HFFc6 (cell line): ENCODE measurements around the gene NECTIN4. TPM values are rescaled to one million over a fixed set of nuclear protein-coding genes. Genes with fewer than 3 reads are reported as not detected.
"Not testable (repeated sequence)": the region's sequence is repeated elsewhere in the genome, so short reads cannot be mapped to it uniquely, and the experiment has no call there.

ENCODE experiments used
- DNase-seq: peaks from one replicate; pipeline ENCODE4 v3.0.0-alpha.2; 2018
- H3K27ac Mint-ChIP-seq: 2 replicates; pipeline ENCODE4 v1.8.0; 2020; ENCODE audit warnings: mild to moderate bottlenecking, mixed read lengths
- H3K27me3 Mint-ChIP-seq: 2 replicates; pipeline ENCODE4 v1.8.0; 2021; ENCODE audit warnings: mild to moderate bottlenecking, moderate library complexity, mixed read lengths; ENCODE audit not compliant: insufficient read depth
- H3K36me3 Mint-ChIP-seq: 2 replicates; pipeline ENCODE4 v1.8.0; 2021; ENCODE audit warnings: low read depth, mixed read lengths
- H3K4me1 Mint-ChIP-seq: 2 replicates; pipeline ENCODE4 v1.8.0; 2020; ENCODE audit warnings: low read depth, mixed read lengths
- H3K4me3 Mint-ChIP-seq: 2 replicates; pipeline ENCODE4 v1.8.0; 2020; ENCODE audit warnings: mild to moderate bottlenecking, moderate library complexity, mixed read lengths
- H3K9me3 Mint-ChIP-seq: 2 replicates; pipeline ENCODE4 v1.8.0; 2020; ENCODE audit warnings: mild to moderate bottlenecking, mixed read lengths
- total RNA-seq, 6 experiments: library from RNA; stranded (reverse); fragmentation: NEBNext Ultra II Directional; extraction: Animal tissue kit (Norgen Biotek cat#: 25700); gene quantifications; 2 replicates in 1 of 6; 3 replicates in 5 of 6; pipeline ENCODE4 v1.2.3, GENCODE V29; 2021
- TF ChIP-seq, protein P1 (sequence below): fragments of 200-600 bp; sonication (generic); IDR thresholded peaks from 2 replicates; pipeline ENCODE4 v1.5.0; 2021; ENCODE audit warnings: antibody characterized with exemption, mild to moderate bottlenecking

The NECTIN4 gene
- total RNA-seq, 6 experiments from 2014 or later, result 0.09 to 0.14 TPM; not detected in 4

DNA sequence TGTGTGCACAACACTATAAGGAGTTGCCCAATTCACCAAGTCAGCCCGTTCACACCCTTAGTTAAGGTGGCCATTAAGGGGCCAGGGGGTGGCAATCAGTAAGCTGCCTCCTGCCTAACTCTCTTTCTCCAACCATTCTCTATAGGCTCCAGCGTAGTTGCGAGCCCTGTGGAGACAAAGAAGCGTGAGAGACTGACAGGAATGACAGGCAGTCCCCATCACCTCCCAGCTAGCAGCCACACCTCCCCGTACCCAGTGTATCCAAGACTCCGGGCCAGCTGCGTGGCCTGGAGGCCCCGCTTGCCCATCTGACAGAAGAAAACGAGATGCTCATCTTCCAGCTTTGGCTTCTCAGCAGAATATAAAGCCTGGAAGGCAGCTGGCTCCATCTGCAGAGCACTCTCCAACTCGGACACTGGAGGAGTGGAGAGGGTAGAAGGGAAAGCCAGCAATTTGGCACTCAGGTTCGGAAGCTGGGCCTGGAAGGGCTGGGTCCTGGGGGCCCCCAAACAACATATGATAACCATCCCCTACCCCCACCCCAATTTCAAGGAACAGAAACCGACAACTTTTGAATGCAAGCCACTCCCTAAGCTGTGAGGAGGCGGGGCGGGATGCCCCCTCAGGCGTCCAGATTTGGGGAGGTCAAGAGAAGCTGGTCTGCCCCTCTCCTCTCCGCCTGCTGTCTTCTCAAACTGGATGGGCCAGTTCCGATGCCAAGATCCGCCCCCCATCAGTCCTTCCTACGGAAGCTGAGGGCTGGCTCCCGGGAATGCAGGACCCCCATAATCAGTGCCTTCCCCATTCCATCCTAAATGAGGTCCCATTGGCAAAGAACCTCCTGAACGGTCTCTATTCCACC, 51.5 kb downstream of the NECTIN4 start:
- Mint-ChIP-seq H3K27me3 (no peaks in the 10 kb centered on the region; the same call in 1 of the 2 replicates), H3K4me3 (no peak overlapping the region), H3K9me3 (no peaks in the 10 kb centered on the region), H3K36me3 (peaks cover 8% of the 10 kb centered on the region), H3K4me1 (peaks cover 9% of the 10 kb centered on the region), H3K27ac (no peak overlapping the region)
- TF ChIP-seq, protein P1, sequence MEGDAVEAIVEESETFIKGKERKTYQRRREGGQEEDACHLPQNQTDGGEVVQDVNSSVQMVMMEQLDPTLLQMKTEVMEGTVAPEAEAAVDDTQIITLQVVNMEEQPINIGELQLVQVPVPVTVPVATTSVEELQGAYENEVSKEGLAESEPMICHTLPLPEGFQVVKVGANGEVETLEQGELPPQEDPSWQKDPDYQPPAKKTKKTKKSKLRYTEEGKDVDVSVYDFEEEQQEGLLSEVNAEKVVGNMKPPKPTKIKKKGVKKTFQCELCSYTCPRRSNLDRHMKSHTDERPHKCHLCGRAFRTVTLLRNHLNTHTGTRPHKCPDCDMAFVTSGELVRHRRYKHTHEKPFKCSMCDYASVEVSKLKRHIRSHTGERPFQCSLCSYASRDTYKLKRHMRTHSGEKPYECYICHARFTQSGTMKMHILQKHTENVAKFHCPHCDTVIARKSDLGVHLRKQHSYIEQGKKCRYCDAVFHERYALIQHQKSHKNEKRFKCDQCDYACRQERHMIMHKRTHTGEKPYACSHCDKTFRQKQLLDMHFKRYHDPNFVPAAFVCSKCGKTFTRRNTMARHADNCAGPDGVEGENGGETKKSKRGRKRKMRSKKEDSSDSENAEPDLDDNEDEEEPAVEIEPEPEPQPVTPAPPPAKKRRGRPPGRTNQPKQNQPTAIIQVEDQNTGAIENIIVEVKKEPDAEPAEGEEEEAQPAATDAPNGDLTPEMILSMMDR, result no peak
- no peak for DNase-seq

DNA sequence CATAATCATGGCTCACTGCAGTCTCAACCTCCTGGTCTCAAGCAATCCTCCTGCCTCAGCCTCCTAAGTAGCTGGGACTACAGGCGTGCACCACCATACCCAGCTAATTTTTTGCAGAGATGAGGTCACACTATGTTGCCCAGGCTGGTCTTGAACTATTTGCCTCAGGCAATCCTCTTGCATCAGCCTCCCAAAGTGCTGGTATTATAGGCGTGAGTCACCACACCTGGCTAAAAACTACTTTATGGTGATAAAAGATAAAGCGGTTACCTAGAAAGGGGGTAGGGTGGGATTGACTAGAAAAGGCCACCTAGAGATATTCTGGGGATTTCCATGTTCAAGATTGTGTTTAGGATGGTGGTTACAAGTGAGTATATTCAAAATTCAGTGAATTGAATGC, 55.6 kb downstream of the NECTIN4 start:
- Mint-ChIP-seq H3K9me3 (no peaks in the 10 kb centered on the region), H3K27ac (no peak overlapping the region), H3K4me1 (peaks cover 10% of the 10 kb centered on the region), H3K27me3 (peaks cover 4% of the 10 kb centered on the region), H3K4me3 (no peak overlapping the region), H3K36me3 (no peaks in the 10 kb centered on the region)
- TF ChIP-seq, protein P1, result no peak
- no peak for DNase-seq

DNA sequence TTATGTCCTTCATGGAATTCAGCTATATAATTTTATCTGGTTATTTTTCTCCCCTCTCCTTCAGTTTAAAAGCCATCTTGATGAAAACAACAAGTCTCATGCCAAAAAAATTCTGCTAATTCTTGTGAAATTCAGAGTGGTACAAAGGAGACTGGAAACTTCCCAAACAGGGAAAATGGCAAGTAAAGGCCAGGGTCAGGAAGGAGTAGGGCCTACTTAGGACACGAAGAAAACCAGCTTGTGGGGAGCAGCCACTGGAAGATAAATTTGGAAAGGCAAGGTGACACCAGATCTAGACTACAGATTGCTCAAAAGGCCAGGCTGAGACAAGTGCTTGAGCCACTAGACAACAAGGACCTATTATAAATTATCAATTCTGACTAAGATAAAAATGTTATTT, 56.9 kb downstream of the NECTIN4 start:
- TF ChIP-seq, protein P1, result no peak
- no peaks in the 10 kb centered on the region for H3K36me3 Mint-ChIP-seq
- no peak overlapping the region for H3K27ac Mint-ChIP-seq
- H3K4me3 Mint-ChIP-seq, result no peak overlapping the region
- peaks cover 10% of the 10 kb centered on the region for H3K4me1 Mint-ChIP-seq
- DNase-seq, result no peak
- peaks cover 4% of the 10 kb centered on the region for H3K27me3 Mint-ChIP-seq
- H3K9me3 Mint-ChIP-seq, result no peaks in the 10 kb centered on the region

DNA sequence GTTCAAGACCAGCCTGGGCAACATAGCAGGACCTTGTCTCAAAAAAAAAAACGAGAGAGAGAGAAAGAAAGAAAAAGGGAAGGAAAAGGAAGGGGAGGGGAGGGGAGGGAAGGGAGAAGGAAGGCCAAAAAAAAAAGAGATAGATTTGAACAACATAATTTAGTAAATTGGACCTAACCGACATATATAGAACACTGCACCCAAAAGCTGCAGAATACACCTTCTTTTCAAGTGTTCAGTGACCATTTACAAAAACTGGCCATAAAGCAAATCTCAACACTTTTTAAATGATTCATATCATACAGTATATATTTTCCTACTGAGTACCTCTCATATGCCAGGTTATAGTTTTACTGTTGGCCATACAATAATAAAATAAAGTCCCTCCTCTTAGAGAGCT, 57.5 kb downstream of the NECTIN4 start:
- DNase-seq, result no peak
- Mint-ChIP-seq H3K27me3 (peaks cover 4% of the 10 kb centered on the region), H3K27ac (no peak overlapping the region), H3K36me3 (no peaks in the 10 kb centered on the region), H3K9me3 (no peaks in the 10 kb centered on the region), H3K4me3 (no peak overlapping the region), H3K4me1 (peaks cover 13% of the 10 kb centered on the region)
- TF ChIP-seq, protein P1, result no peak

DNA sequence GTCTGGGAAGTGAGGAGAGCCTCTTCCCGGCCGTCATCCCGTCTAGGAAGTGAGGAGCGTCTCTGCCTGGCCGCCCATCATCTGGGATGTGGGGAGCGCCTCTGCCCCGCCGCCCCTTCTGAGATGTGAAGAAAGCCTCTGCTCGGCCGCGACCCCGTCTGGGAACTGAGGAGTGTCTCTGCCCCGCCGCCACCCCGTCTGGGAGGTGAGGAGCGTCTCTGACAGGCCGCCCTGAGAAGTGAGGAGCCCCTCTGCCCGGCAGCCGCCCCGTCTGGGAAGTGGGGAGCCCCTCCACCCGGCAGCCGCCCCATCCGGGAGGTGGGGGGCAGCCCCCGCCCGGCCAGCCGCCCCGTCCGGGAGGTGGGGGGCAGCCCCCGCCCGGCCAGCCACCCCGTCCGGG, 59.9 kb downstream of the NECTIN4 start:
- not testable (repeated sequence) for H3K4me3 Mint-ChIP-seq, H3K9me3 Mint-ChIP-seq, H3K27me3 Mint-ChIP-seq, H3K27ac Mint-ChIP-seq, H3K36me3 Mint-ChIP-seq, DNase-seq
- peaks cover 26% of the 10 kb centered on the region for H3K4me1 Mint-ChIP-seq

DNA sequence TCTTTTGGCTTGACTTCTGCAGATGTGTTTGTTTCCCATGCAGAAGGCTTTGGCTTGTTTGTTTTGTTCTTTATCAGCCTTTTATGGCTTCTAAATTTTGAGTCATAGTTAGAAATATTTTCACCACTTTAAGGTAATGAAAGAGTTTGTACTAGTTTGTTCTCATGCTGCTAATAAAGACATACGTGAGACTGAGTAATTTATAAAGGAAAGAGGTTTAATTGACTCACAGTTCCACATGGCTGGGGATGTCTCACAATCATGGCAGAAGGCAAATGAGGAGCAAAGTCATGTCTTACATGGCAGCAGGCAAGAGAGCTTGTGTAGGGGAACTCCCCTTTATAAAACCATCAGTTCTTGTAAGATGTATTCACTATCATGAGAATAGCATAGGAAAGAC, 62.4 kb downstream of the NECTIN4 start:
- not testable (repeated sequence) for H3K27me3 Mint-ChIP-seq, H3K9me3 Mint-ChIP-seq, H3K4me3 Mint-ChIP-seq, H3K27ac Mint-ChIP-seq, H3K36me3 Mint-ChIP-seq, DNase-seq
- H3K4me1 Mint-ChIP-seq, result peaks cover 22% of the 10 kb centered on the region

DNA sequence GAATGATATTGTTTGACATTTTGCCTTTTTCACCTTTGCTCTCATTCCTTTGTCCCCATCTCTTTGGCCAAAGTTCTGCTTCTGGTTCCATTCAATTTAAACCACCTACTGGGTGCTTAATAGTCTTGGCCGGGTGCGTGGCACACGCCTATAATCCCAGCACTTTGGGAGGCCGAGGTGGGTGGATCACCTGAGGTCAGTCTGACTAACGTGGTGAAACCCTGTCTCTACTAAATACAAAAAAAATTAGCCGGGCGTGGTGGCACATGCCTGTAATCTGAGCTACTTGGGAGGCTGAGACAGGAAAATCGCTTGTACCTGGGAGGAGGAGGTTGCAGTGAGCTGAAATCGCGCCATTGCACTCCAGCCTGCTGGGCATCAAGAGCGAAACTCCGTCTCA, 66.9 kb downstream of the NECTIN4 start:
- not testable (repeated sequence) for H3K36me3 Mint-ChIP-seq, H3K27ac Mint-ChIP-seq, H3K4me3 Mint-ChIP-seq, DNase-seq, H3K9me3 Mint-ChIP-seq
- Mint-ChIP-seq H3K4me1 (peaks cover 41% of the 10 kb centered on the region), H3K27me3 (peaks cover 29% of the 10 kb centered on the region)
